ENCODE data around the gene FAT1. TPM values are rescaled to one million over a fixed set of nuclear protein-coding genes. Genes with fewer than 3 reads are reported as not detected.

Gene FAT1, protein sequence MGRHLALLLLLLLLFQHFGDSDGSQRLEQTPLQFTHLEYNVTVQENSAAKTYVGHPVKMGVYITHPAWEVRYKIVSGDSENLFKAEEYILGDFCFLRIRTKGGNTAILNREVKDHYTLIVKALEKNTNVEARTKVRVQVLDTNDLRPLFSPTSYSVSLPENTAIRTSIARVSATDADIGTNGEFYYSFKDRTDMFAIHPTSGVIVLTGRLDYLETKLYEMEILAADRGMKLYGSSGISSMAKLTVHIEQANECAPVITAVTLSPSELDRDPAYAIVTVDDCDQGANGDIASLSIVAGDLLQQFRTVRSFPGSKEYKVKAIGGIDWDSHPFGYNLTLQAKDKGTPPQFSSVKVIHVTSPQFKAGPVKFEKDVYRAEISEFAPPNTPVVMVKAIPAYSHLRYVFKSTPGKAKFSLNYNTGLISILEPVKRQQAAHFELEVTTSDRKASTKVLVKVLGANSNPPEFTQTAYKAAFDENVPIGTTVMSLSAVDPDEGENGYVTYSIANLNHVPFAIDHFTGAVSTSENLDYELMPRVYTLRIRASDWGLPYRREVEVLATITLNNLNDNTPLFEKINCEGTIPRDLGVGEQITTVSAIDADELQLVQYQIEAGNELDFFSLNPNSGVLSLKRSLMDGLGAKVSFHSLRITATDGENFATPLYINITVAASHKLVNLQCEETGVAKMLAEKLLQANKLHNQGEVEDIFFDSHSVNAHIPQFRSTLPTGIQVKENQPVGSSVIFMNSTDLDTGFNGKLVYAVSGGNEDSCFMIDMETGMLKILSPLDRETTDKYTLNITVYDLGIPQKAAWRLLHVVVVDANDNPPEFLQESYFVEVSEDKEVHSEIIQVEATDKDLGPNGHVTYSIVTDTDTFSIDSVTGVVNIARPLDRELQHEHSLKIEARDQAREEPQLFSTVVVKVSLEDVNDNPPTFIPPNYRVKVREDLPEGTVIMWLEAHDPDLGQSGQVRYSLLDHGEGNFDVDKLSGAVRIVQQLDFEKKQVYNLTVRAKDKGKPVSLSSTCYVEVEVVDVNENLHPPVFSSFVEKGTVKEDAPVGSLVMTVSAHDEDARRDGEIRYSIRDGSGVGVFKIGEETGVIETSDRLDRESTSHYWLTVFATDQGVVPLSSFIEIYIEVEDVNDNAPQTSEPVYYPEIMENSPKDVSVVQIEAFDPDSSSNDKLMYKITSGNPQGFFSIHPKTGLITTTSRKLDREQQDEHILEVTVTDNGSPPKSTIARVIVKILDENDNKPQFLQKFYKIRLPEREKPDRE (N-terminal part only)
- total RNA-seq (2021) (99.3 and 107 TPM in 2 replicates), Bru-seq, nascent RNA (percentile 84 among the genes with signal in this experiment), BruChase-seq, experiment 1, labeled RNA remaining after a 2-hour chase (percentile 83 among the genes with signal in this experiment), BruChase-seq, experiment 2, labeled RNA remaining after a 6-hour chase (percentile 91 among the genes with signal in this experiment)
- long read RNA-seq, partial matches to known transcripts, result 4 of 10 reads
- long read RNA-seq, other reads (novel, unspliced or antisense), result 6 of 10 reads

DNA sequence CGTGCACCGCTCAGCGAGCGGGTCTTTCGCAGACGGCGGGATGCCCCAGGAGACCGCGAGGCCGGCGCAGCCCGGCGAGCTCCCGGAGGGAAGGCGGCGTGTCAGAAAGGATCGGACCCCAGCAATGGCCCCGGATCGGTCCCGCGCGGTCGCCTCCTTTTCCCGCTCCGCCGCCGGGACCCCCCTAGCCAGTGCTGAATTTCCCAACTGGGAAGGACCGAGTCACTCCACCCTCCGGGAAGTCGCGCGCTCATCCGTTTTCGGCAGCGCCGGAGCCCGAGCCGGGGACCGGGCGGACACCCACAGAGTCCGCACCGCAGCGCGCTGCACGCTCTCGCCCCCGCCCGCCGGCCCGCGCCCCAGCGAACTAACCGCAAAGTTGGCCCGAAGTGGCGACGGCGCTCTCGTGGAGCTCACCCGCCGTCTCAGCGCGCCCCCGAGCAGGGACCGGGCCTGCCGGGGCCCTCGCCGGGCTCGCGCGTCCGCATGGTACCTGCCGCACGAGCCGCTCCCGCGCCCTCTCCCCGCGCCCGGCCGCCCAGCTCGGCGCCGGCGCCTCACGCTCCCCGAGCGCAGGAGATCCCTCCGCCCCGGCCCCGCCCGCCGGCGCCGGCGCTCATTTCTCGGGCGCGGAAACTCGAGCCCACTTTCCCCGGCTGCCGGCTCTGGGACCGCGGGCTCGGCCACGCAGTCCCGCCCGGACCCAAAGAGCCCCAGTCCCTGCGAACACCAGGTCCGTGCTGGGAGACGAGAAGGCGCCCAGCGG, at the start of gene FAT1:
TSS of gene FAT1 (minus strand) at position 565 of the 766 bp plus-strand sequence. CDS start 14,029 bp downstream, outside the sequence.
- Histone ChIP-seq H3K27me3 (replicated peaks; ENCODE audit: insufficient read depth, low read depth, low read length, poor library complexity) (no peaks in the 10 kb centered on the region), H3K4me1 (ENCODE audit: insufficient read depth, low read length, poor library complexity, severe bottlenecking) (peaks cover 15% of the 10 kb centered on the region), H3K36me3 (ENCODE audit: insufficient read depth, low read length, poor library complexity, severe bottlenecking) (no peaks in the 10 kb centered on the region), H3K4me3 (ENCODE audit: low read depth, low read length, poor library complexity, severe bottlenecking) (peak within 1 kb of the TSS; percentile 81), H3K9me3 (ENCODE audit: low read depth, low read length, poor library complexity, severe bottlenecking) (peaks cover 10% of the 10 kb centered on the region), H3K27ac (ENCODE audit: low read depth, low read length, poor library complexity, severe bottlenecking) (peak within 1 kb of the TSS; percentile 76)
- no TSS peak for BruUV-seq (replicated peaks)
- DNase-seq (ENCODE audit: low spot score), result peak; percentile 90
- POLR2A ChIA-PET (ENCODE audit: low non-redundant PET), result interaction anchor here (0.6 to 0.7 kb wide), 3 partner anchors 89 to 250 kb away, joined by 3 read pairs; no protein-coding TSS in a partner anchor
- TF ChIP-seq, protein P1, sequence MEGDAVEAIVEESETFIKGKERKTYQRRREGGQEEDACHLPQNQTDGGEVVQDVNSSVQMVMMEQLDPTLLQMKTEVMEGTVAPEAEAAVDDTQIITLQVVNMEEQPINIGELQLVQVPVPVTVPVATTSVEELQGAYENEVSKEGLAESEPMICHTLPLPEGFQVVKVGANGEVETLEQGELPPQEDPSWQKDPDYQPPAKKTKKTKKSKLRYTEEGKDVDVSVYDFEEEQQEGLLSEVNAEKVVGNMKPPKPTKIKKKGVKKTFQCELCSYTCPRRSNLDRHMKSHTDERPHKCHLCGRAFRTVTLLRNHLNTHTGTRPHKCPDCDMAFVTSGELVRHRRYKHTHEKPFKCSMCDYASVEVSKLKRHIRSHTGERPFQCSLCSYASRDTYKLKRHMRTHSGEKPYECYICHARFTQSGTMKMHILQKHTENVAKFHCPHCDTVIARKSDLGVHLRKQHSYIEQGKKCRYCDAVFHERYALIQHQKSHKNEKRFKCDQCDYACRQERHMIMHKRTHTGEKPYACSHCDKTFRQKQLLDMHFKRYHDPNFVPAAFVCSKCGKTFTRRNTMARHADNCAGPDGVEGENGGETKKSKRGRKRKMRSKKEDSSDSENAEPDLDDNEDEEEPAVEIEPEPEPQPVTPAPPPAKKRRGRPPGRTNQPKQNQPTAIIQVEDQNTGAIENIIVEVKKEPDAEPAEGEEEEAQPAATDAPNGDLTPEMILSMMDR (conservative IDR thresholded peaks at IDR 0.05; ENCODE audit: low read depth, low read length), result no peak
- no peak for TF ChIP-seq EZH2 (IDR thresholded peaks at IDR 0.05; ENCODE audit: borderline replicate concordance, low read depth, low read length, poor library complexity, severe bottlenecking)
- CTCF ChIA-PET, result interaction anchor here (1.0 kb wide), 1 partner anchor 42 kb away, joined by 3 read pairs; no protein-coding TSS in a partner anchor
- intact Hi-C loops (cut with micrococcal nuclease; ENCODE audit: unreplicated experiment), result loop anchor here (1.0 to 10.0 kb wide), 5 partner anchors 54 to 461 kb away; no protein-coding TSS in a partner anchor

DNA sequence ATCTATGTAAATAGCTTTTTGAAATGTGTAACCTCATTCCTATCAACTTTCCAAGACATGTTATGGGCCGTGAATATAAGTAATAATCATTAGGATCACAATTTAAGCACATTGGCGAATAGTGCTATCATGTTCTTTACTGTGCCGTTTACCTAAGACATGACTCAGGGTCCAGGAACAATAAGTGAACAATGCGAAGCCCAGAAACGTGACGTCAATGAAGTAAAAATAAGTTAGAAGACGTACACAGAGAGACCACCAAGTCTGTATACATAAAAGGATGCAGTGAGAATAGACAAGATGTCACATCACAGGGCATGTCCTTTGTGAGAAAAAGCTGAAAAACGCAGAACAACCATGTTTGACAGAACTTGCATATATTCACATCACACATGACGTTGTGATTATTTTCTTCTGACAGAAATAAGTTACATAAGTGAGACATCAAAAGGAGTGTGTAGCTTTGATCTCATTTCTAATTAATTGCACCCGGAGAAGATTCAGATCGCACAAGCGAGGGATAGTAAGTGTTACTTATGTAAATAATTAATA, 49.4 kb upstream of the FAT1 start:
- ChIA-PET CTCF (no interaction called here), POLR2A (ENCODE audit: low non-redundant PET) (interaction anchor here (0.6 kb wide), 1 partner anchor 9 kb away, joined by 5 read pairs; no protein-coding TSS in a partner anchor)
- Histone ChIP-seq H3K36me3 (ENCODE audit: insufficient read depth, low read length, poor library complexity, severe bottlenecking) (no peaks in the 10 kb centered on the region), H3K4me1 (ENCODE audit: insufficient read depth, low read length, poor library complexity, severe bottlenecking) (no peaks in the 10 kb centered on the region), H3K27ac (ENCODE audit: low read depth, low read length, poor library complexity, severe bottlenecking) (no peak overlapping the region), H3K4me3 (ENCODE audit: low read depth, low read length, poor library complexity, severe bottlenecking) (no peak overlapping the region), H3K27me3 (replicated peaks; ENCODE audit: insufficient read depth, low read depth, low read length, poor library complexity) (peaks cover 4% of the 10 kb centered on the region), H3K9me3 (ENCODE audit: low read depth, low read length, poor library complexity, severe bottlenecking) (no peaks in the 10 kb centered on the region)
- intact Hi-C loops (cut with micrococcal nuclease; ENCODE audit: unreplicated experiment), result no loop called here
- DNase-seq (ENCODE audit: low spot score), result no peak
- TF ChIP-seq EZH2 (IDR thresholded peaks at IDR 0.05; ENCODE audit: borderline replicate concordance, low read depth, low read length, poor library complexity, severe bottlenecking), result no peak
- TF ChIP-seq, protein P1 (conservative IDR thresholded peaks at IDR 0.05; ENCODE audit: low read depth, low read length), result no peak
- no TSS peak for BruUV-seq (replicated peaks)

All from A673 (cell line).